GM21447 (cell line): ENCODE data around the gene SLC5A10.

ENCODE experiments used
- ATAC-seq: cut with Tn5 transposase; IDR thresholded peaks from one replicate; pipeline ENCODE4 v1.9.1; 2021; ENCODE audit not compliant: unreplicated experiment

Gene SLC5A10

GRCh38 chr17:18981642-18982424, 29.9 kb downstream of the SLC5A10 start:
- no peak for ATAC-seq

- no peak for ATAC-seq
Observed at GRCh38 chr17:18984273-18985114, 32.5 kb downstream of the SLC5A10 start.

GRCh38 chr17:18985475-18985874, 33.5 kb downstream of the SLC5A10 start:
- no peak for ATAC-seq

GRCh38 chr17:18986541-18987229, 34.7 kb downstream of the SLC5A10 start:
- ATAC-seq, result no peak

GRCh38 chr17:18987230-18987610, 35.3 kb downstream of the SLC5A10 start:
- no peak for ATAC-seq

GRCh38 chr17:18987862-18988545, 36.0 kb downstream of the SLC5A10 start:
- no peak for ATAC-seq

GRCh38 chr17:18988546-18989173, 36.7 kb downstream of the SLC5A10 start:
- no peak for ATAC-seq

- ATAC-seq, result no peak
Observed at GRCh38 chr17:18990331-18990730, 38.4 kb downstream of the SLC5A10 start.

- ATAC-seq, result no peak
Observed at GRCh38 chr17:18991531-18992315, 39.8 kb downstream of the SLC5A10 start.

GRCh38 chr17:18992454-18993130, 40.6 kb downstream of the SLC5A10 start:
- ATAC-seq, result peak; percentile 59

- ATAC-seq, result no peak
Observed at GRCh38 chr17:18993905-18994526, 42.1 kb downstream of the SLC5A10 start.

- ATAC-seq, result no peak
Observed at GRCh38 chr17:18994631-18995030, 42.7 kb downstream of the SLC5A10 start.

- ATAC-seq, result no peak
Observed at GRCh38 chr17:18995220-18995619, 43.3 kb downstream of the SLC5A10 start.

GRCh38 chr17:18996458-18996857, 44.5 kb downstream of the SLC5A10 start:
- no peak for ATAC-seq

- ATAC-seq, result no peak
Observed at GRCh38 chr17:18997650-18998196, 45.8 kb downstream of the SLC5A10 start.

GRCh38 chr17:18999394-18999793, 47.4 kb downstream of the SLC5A10 start:
- ATAC-seq, result no peak

GRCh38 chr17:18999911-19000310, 47.9 kb downstream of the SLC5A10 start:
- ATAC-seq, result no peak

GRCh38 chr17:19000531-19001325, 48.8 kb downstream of the SLC5A10 start:
- no peak for ATAC-seq
